ENCODE data around the gene PTPRD. TPM values are rescaled to one million over a fixed set of nuclear protein-coding genes. Genes with fewer than 3 reads are reported as not detected.
A peak's percentile ranks its signal among the peaks of the same experiment; 100 is the strongest.

Gene PTPRD
- total and polyA plus RNA-seq, 2 donors from 2014 or later, result 6.4 to 78.9 TPM

DNA sequence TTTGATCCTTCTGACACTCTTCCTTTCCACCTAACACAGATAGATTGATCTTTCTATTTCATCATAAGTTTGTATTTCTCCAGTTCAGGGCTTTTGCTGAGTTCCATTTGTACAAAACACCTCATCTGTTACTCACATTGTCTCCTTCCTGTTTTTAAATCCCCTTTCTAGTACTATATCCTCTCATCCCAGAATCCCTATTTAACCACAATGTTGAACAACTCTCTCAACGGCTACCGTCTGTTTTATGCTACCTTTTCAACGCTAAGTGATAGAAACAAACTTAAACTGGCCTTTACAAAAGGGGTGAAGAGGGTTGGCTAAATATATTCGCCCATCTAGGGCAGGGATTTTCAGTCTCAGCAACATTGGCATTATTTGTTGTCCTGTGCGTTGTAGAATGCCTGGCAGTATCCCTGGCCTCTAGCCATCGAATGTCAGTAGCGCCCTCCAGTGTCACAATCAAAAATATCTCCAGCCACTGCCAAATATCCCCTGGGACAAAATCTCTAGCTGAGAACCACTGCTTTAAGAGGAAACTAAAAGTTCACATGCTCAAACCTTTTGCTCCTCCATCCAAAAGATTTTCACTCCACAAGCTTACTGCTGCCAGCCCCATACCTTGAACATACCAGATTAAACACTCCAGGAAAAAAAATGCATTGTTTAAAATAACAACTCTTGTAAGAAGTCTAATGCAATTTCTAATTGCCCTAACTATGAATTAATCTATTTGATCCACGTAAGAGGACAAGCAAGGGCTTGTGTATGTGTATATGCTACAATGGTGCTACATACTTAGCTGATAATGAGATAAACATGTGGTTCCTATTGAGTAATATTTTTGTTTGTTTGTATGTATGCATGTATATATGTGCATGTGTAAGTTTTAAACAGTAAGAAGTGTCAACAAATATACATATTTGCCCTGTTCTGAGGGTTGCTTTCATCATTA lies 344.0 kb downstream of the PTPRD start:
- no peaks in the 10 kb centered on the region for H3K4me1 ChIP-seq (ENCODE audit: control insufficient read depth in 2 of 3, insufficient read depth in 2 of 3, low read depth in 1 of 3, low read length in 3 of 3)
- no peaks in the 10 kb centered on the region for H3K36me3 ChIP-seq (ENCODE audit: control insufficient read depth in 2 of 3, insufficient read depth in 3 of 3, low read length in 3 of 3)
- H3K9me3 ChIP-seq (ENCODE audit: control insufficient read depth in 2 of 3, insufficient read depth in 1 of 3, low read length in 3 of 3), result no peaks in the 10 kb centered on the region
- no peak overlapping the region for H3K9ac ChIP-seq (ENCODE audit: low read length in 3 of 3)
- intact Hi-C loops (cut with DNase I), result no loop called here
- no peaks in the 10 kb centered on the region for H3K27me3 ChIP-seq (ENCODE audit: control insufficient read depth, insufficient read depth, low read length)
- peak in 3 of 5 donors; percentile 31 to 50 (median 43) for DNase-seq
- peak; percentile 28 for TF ChIP-seq CTCF (IDR thresholded peaks at IDR 0.05; ENCODE audit: borderline replicate concordance, extremely low read depth, insufficient read depth)
- H3K4me3 ChIP-seq (ENCODE audit: low read length in 3 of 3), result peak overlapping the region in 1 of 3 donors; percentile 5
- H3K27ac ChIP-seq (ENCODE audit: low read depth in 2 of 2, low read length in 2 of 2), result no peak overlapping the region
- no peak for FAIRE-seq

- H3K9me3 ChIP-seq (ENCODE audit: control insufficient read depth in 2 of 3, insufficient read depth in 1 of 3, low read length in 3 of 3), result no peaks in the 10 kb centered on the region
- no peak overlapping the region for H3K27ac ChIP-seq (ENCODE audit: low read depth in 2 of 2, low read length in 2 of 2)
- no peak for FAIRE-seq
- peak in 4 of 5 donors; percentile 37 to 90 (median 60) for DNase-seq
- H3K4me1 ChIP-seq (ENCODE audit: control insufficient read depth in 2 of 3, insufficient read depth in 2 of 3, low read depth in 1 of 3, low read length in 3 of 3), result no peaks in the 10 kb centered on the region
- no peak overlapping the region for H3K4me3 ChIP-seq (ENCODE audit: low read length in 3 of 3)
- no peak for TF ChIP-seq CTCF (IDR thresholded peaks at IDR 0.05; ENCODE audit: borderline replicate concordance, extremely low read depth, insufficient read depth)
- intact Hi-C loops (cut with DNase I), result no loop called here
- H3K36me3 ChIP-seq (ENCODE audit: control insufficient read depth in 2 of 3, insufficient read depth in 3 of 3, low read length in 3 of 3), result no peaks in the 10 kb centered on the region
- no peaks in the 10 kb centered on the region for H3K27me3 ChIP-seq (ENCODE audit: control insufficient read depth, insufficient read depth, low read length)
- no peak overlapping the region for H3K9ac ChIP-seq (ENCODE audit: low read length in 3 of 3)
Measured at GRCh38 chr9:10265153-10265631, 347.6 kb downstream of the PTPRD start.

DNA sequence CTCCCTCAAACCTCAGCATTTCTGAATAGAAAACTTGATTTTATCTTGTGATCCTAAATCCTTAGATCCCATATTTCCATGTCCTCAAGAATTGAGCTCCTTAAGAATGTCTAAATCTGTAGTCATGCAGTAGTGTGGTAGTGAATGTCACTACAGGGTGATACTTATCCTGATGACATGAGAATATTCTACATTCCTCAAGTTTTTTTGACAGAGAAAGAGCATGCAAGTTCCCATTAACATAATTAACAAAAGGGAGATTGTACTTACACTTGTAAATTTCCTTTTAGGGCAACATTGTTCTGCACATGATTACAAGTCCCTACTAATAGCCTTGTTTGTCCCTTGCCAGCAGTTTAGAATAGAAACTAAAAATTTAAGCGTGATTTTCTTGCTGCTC lies 352.3 kb downstream of the PTPRD start:
- H3K9me3 ChIP-seq (ENCODE audit: control insufficient read depth in 2 of 3, insufficient read depth in 1 of 3, low read length in 3 of 3), result no peaks in the 10 kb centered on the region
- no peaks in the 10 kb centered on the region for H3K27me3 ChIP-seq (ENCODE audit: control insufficient read depth, insufficient read depth, low read length)
- H3K4me3 ChIP-seq (ENCODE audit: low read length in 3 of 3), result no peak overlapping the region
- intact Hi-C loops (cut with DNase I), result no loop called here
- no peak for DNase-seq
- no peaks in the 10 kb centered on the region for H3K4me1 ChIP-seq (ENCODE audit: control insufficient read depth in 2 of 3, insufficient read depth in 2 of 3, low read depth in 1 of 3, low read length in 3 of 3)
- no peak overlapping the region for H3K9ac ChIP-seq (ENCODE audit: low read length in 3 of 3)
- no peak overlapping the region for H3K27ac ChIP-seq (ENCODE audit: low read depth in 2 of 2, low read length in 2 of 2)
- no peak for TF ChIP-seq CTCF (IDR thresholded peaks at IDR 0.05; ENCODE audit: borderline replicate concordance, extremely low read depth, insufficient read depth)
- H3K36me3 ChIP-seq (ENCODE audit: control insufficient read depth in 2 of 3, insufficient read depth in 3 of 3, low read length in 3 of 3), result no peaks in the 10 kb centered on the region
- FAIRE-seq, result no peak

All from kidney (tissue), 14 donors.